Aorta (tissue), 5 donors: Measurements from ENCODE around the gene ASIC4. TPM values are rescaled to one million over a fixed set of nuclear protein-coding genes. Genes with fewer than 3 reads are reported as not detected.

Experiments
- ATAC-seq: fragments of 200-7000 bp; cut with Tn5 transposase; one replicate; pipeline ENCODE4 v1.9.1; 2022; ENCODE audit warnings: moderate library complexity; ENCODE audit not compliant: low FRiP score
- DNase-seq, 2 donors: peaks; one replicate each; pipeline ENCODE4 v3.0.0-alpha.2; 2020
- H3K27ac ChIP-seq, 2 donors: one replicate each; pipeline ENCODE4 v1.5.1; 2013; ENCODE audit warnings: low read length in 2 of 2, mild to moderate bottlenecking in 2 of 2, moderate library complexity in 2 of 2, control low read depth in 1 of 2, inconsistent platforms in 1 of 2, low read depth in 1 of 2
- H3K27me3 ChIP-seq, 2 donors: one replicate each; pipeline ENCODE4 v1.6.1; 2013; ENCODE audit warnings: control low read depth in 1 of 2, low read length in 1 of 2, mild to moderate bottlenecking in 1 of 2, moderate library complexity in 1 of 2; ENCODE audit not compliant: insufficient read depth in 2 of 2, control insufficient read depth in 1 of 2
- H3K36me3 ChIP-seq, 2 donors: one replicate each; pipeline ENCODE4 v1.6.1; 2013; ENCODE audit warnings: control low read depth in 1 of 2, low read length in 1 of 2, mild to moderate bottlenecking in 1 of 2; ENCODE audit not compliant: insufficient read depth in 2 of 2, control insufficient read depth in 1 of 2
- H3K4me1 ChIP-seq, 2 donors: one replicate each; pipeline ENCODE4 v1.6.1; 2013; ENCODE audit warnings: low read length in 2 of 2, control low read depth in 1 of 2, mild to moderate bottlenecking in 1 of 2, moderate library complexity in 1 of 2; ENCODE audit not compliant: insufficient read depth in 2 of 2, control insufficient read depth in 1 of 2
- H3K4me3 ChIP-seq, 2 donors: one replicate each; pipeline ENCODE4 v1.5.1; 2013; ENCODE audit warnings: low read length in 2 of 2, control low read depth in 1 of 2, mild to moderate bottlenecking in 1 of 2
- H3K9me3 ChIP-seq: one replicate; pipeline ENCODE4 v1.6.1; 2013; ENCODE audit warnings: mild to moderate bottlenecking, low read length; ENCODE audit not compliant: control insufficient read depth
- WGBS, 2 donors: extraction: QIAGEN DNeasy Blood & Tissue Kit; methylation state at CpG; one replicate each; pipeline ENCODE4 v1.1.7; 2013; 5-methylcytosine and 5-hydroxymethylcytosine counted together
- intact Hi-C, 2 donors: fragments of 100-400 bp; cut with DNase I; formaldehyde crosslinking; loops; one replicate each; pipeline versions ENCODE4 v1.14.2 to v1.15.0; 2022
- polyA plus RNA-seq, 2 donors: library from polyadenylated mRNA; stranded (reverse); fragments of 200-250 nt; gene quantifications; one replicate each; pipeline ENCODE4 v1.2.3, GENCODE V29; 2013
- total RNA-seq, 2 donors: library from RNA; stranded (reverse); fragmentation: NEBNext Ultra II Directional; extraction: Animal tissue kit (Norgen Biotek cat#: 25700); gene quantifications; one replicate each; pipeline ENCODE4 v1.2.1, GENCODE V29; 2021
- donor health status: healthy with polysubstance abuse.
- donor health status: Bipolar disorder and iron deficiency.
- donor health status: DM: no; HTN: no; CAD: no.
- donor health status: DM: no; HTN: no; CAD: no.
- donor health status: DM: yes; HTN: yes; CAD: no.

ASIC4 gene
- total and polyA plus RNA-seq, 4 donors, result 0.26 to 0.42 (median 0.29) TPM; not detected in 1

GRCh38 chr2:219532378-219532649 is 18.0 kb downstream of the ASIC4 start:
- no peak for DNase-seq
- H3K4me1 ChIP-seq, result no peaks in the 10 kb centered on the region
- no peak for ATAC-seq
- H3K4me3 ChIP-seq, result no peak overlapping the region
- WGBS, 2 donors, result 86 to 87% methylated on average over 8 of the region's 8 CpGs
- no peak overlapping the region for H3K27ac ChIP-seq
- intact Hi-C loops, result loop anchor here in 1 of 2 donors (10.0 kb wide), 1 partner anchor 368 kb away; the partner anchor contains the start of gene NHEJ1
- no peaks in the 10 kb centered on the region for H3K27me3 ChIP-seq
- no peaks in the 10 kb centered on the region for H3K36me3 ChIP-seq
- H3K9me3 ChIP-seq, result no peaks in the 10 kb centered on the region

- no peak for ATAC-seq
- no peak for DNase-seq
- H3K9me3 ChIP-seq, result no peaks in the 10 kb centered on the region
- no peaks in the 10 kb centered on the region for H3K27me3 ChIP-seq
- H3K4me3 ChIP-seq, result no peak overlapping the region
- H3K36me3 ChIP-seq, result peaks cover 0 to 1% of the 10 kb centered on the region in 2 donors
- 87 to 92% methylated on average over 6 of the region's 6 CpGs for WGBS, 2 donors
- intact Hi-C loops, result loop anchor here in 1 of 2 donors (10.0 kb wide), 1 partner anchor 369 kb away; the partner anchor contains the start of gene NHEJ1
- no peak overlapping the region for H3K27ac ChIP-seq
- H3K4me1 ChIP-seq, result no peaks in the 10 kb centered on the region
These were observed 19.8 kb downstream of the ASIC4 start for GRCh38 chr2:219533930-219534661.

- 86 to 87% methylated on average over 16 of the region's 16 CpGs for whole genome bisulfite sequencing, 2 donors
- H3K4me1 ChIP-seq, result no peaks in the 10 kb centered on the region
- intact Hi-C loops, result loop anchor here in 1 of 2 donors (10.0 kb wide), 1 partner anchor 372 kb away; the partner anchor contains the start of gene NHEJ1
- ATAC-seq (no peak), DNase-seq (no peak)
- no peak overlapping the region for H3K27ac ChIP-seq
- H3K27me3 ChIP-seq, result no peaks in the 10 kb centered on the region
- H3K36me3 ChIP-seq, result peaks cover 0 to 2% of the 10 kb centered on the region in 2 donors
- H3K4me3 ChIP-seq, result no peak overlapping the region
- H3K9me3 ChIP-seq, result no peaks in the 10 kb centered on the region
These were observed 22.1 kb downstream of the ASIC4 start for GRCh38 chr2:219536425-219536824.

GRCh38 chr2:219536967-219537366 is 22.7 kb downstream of the ASIC4 start:
- DNase-seq (no peak), ATAC-seq (no peak)
- H3K4me1 ChIP-seq, result no peaks in the 10 kb centered on the region
- no peak overlapping the region for H3K4me3 ChIP-seq
- H3K9me3 ChIP-seq, result no peaks in the 10 kb centered on the region
- peaks cover 0 to 2% of the 10 kb centered on the region in 2 donors for H3K36me3 ChIP-seq
- 72 to 77% methylated on average over 8 to 9 of the region's 9 CpGs for WGBS, 2 donors
- intact Hi-C loops, result loop anchor here in 1 of 2 donors (10.0 kb wide), 1 partner anchor 372 kb away; the partner anchor contains the start of gene NHEJ1
- no peaks in the 10 kb centered on the region for H3K27me3 ChIP-seq
- no peak overlapping the region for H3K27ac ChIP-seq

- no peak overlapping the region for H3K27ac ChIP-seq
- no peak for DNase-seq
- no peak for ATAC-seq
- peaks cover 0 to 2% of the 10 kb centered on the region in 2 donors for H3K36me3 ChIP-seq
- H3K27me3 ChIP-seq, result no peaks in the 10 kb centered on the region
- no peak overlapping the region for H3K4me3 ChIP-seq
- intact Hi-C loops, result loop anchor here in 1 of 2 donors (10.0 kb wide), 1 partner anchor 373 kb away; the partner anchor contains the start of gene NHEJ1
- WGBS, 2 donors, result 65 to 67% methylated on average over 13 to 14 of the region's 15 CpGs
- H3K9me3 ChIP-seq, result no peaks in the 10 kb centered on the region
- H3K4me1 ChIP-seq, result no peaks in the 10 kb centered on the region
These were observed 23.6 kb downstream of the ASIC4 start for GRCh38 chr2:219537657-219538488.

- DNase-seq (no peak), ATAC-seq (no peak)
- WGBS, 2 donors, result 57 to 71% methylated on average over 6 of the region's 6 CpGs
- Histone ChIP-seq H3K9me3 (no peaks in the 10 kb centered on the region), H3K36me3 (peaks cover 0 to 2% of the 10 kb centered on the region in 2 donors), H3K27me3 (no peaks in the 10 kb centered on the region), H3K27ac (no peak overlapping the region), H3K4me1 (no peaks in the 10 kb centered on the region), H3K4me3 (no peak overlapping the region)
- intact Hi-C loops, result loop anchor here in 1 of 2 donors (10.0 kb wide), 1 partner anchor 374 kb away; the partner anchor contains the start of gene NHEJ1
These were observed 24.2 kb downstream of the ASIC4 start for GRCh38 chr2:219538504-219538951.

- Histone ChIP-seq H3K27me3 (no peaks in the 10 kb centered on the region), H3K9me3 (no peaks in the 10 kb centered on the region), H3K36me3 (peaks cover 0 to 2% of the 10 kb centered on the region in 2 donors), H3K4me3 (no peak overlapping the region), H3K4me1 (no peaks in the 10 kb centered on the region), H3K27ac (no peak overlapping the region)
- intact Hi-C loops, result loop anchor here in 1 of 2 donors (10.0 kb wide), 1 partner anchor 374 kb away; the partner anchor contains the start of gene NHEJ1
- no peak for DNase-seq
- no peak for ATAC-seq
- WGBS, 2 donors, result 88 to 89% methylated on average over 31 to 32 of the region's 32 CpGs
These were observed 24.9 kb downstream of the ASIC4 start for GRCh38 chr2:219538956-219539788.
